HG02642 (cell line): Measurements from ENCODE around the gene AKT1S1.
"Not testable (repeated sequence)": the region's sequence is repeated elsewhere in the genome, so short reads cannot be mapped to it uniquely, and the experiment has no call there.

Source experiments
- ATAC-seq: cut with Tn5 transposase; IDR thresholded peaks from one replicate; pipeline ENCODE4 v1.9.1; 2021; ENCODE audit warnings: mild to moderate bottlenecking; ENCODE audit not compliant: unreplicated experiment, poor library complexity

AKT1S1 gene

DNA sequence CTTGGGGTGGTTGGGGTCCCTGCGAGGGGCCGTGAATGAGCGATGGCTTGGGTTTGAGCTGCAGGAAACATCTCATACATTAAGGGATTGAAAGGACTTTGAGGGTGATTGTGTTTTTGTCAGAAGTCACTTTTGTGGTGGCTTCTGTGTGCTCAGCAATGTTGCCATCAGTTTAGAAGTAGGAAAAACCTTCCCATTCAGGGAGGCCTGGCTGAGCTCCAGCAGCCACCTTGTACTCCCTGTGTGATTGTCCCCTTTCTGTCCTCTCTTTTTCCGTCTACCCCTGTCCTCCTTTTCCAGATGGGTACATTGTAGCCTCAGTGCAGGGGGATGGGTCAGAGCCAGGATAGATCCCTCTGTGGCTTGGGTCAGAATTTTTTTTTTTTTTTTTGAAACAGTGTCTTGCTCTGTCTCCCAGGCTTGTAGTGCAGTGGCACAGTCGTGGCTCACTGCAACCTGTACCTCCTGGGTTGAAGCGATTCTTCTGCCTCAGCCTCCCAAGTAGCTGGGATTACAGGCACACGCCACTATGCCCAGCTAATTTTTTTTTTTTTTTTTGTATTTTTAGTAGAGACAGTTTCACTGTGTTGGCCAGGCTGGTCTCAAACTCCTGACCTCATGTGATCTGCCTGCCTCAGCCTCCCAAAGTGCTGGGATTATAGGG is 57.6 kb downstream of the AKT1S1 start:
- not testable (repeated sequence) for ATAC-seq
